ENCODE data around the gene ZNF544.
A peak's percentile ranks its signal among the peaks of the same experiment; 100 is the strongest.

The ZNF544 gene

DNA sequence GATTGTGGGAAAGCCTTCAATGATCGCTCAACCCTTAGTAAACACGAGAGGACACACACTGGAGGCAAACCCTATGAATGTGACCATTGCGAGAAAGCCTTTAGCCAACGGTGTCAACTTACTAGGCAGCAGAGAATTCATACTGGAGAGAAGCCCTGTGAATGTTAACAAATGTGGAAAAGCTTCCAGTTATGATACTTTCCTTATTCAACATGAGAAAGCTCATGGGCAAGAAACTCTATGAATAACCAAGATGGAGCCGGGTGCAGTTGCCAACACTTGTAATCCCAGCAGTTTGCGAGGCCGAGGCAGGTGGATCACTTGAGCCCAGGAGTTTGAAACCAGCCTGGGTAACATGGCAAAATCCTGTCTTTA, 34.2 kb downstream of the ZNF544 start:
- Mint-ChIP-seq H3K27ac (ENCODE audit: low read depth) (no peak overlapping the region), H3K36me3 (ENCODE audit: insufficient read depth) (peaks cover 6% of the 10 kb centered on the region), H3K27me3 (no peaks in the 10 kb centered on the region), H3K4me1 (no peaks in the 10 kb centered on the region), H3K9me3 (peaks cover 3% of the 10 kb centered on the region), H3K4me3 (no peak overlapping the region)
- DNase-seq (ENCODE audit: low spot score in 2 of 2) = no peak
- ATAC-seq (replicated peaks; ENCODE audit: extremely low read depth, poor library complexity, severe bottlenecking) = no peak

DNA sequence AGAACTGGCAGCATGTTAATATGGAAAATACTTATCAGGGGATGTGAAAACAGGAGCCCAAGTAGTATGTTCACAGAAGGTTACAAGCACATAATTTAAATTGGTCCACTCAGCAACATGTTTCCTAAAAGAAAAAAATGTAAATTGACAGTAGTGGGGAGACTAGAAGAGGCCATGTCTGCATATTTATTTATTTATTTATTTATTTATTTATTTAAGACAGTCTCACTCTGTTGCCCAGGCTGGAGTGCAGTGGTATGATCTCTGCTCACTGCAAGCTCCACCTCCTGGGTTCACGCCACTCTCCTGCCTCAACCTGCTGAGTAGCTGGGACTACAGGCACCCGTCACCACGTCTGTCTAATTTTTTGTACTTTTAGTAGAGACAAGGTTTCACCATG, 36.4 kb downstream of the ZNF544 start:
- Mint-ChIP-seq H3K4me1 (no peaks in the 10 kb centered on the region), H3K27ac (ENCODE audit: low read depth) (no peak overlapping the region), H3K27me3 (no peaks in the 10 kb centered on the region), H3K4me3 (no peak overlapping the region), H3K36me3 (ENCODE audit: insufficient read depth) (peaks cover 6% of the 10 kb centered on the region), H3K9me3 (no peaks in the 10 kb centered on the region)
- ATAC-seq (replicated peaks; ENCODE audit: extremely low read depth, poor library complexity, severe bottlenecking) (no peak), DNase-seq (ENCODE audit: low spot score in 2 of 2) (no peak)

DNA sequence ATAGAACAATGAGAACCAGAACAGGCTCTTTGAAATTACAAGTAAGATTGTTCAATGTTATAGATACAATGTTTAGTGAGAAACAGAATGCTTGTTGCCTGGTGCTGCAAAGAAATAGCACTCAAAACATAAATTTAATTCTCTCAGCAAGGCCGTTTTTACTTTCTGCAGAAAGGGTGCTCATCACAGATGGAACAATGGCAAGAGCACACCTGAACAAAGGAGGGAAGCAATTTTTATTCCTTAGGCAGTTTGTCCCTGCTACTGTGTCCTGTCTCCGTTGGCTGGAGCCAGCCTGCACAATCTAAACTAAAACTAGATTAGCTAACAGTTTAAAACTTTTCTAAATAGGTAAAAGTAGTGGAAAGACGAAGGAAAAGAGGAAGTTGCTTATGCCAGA, 39.6 kb downstream of the ZNF544 start:
- no peak overlapping the region for H3K4me3 Mint-ChIP-seq
- no peak overlapping the region for H3K27ac Mint-ChIP-seq (ENCODE audit: low read depth)
- peaks cover 3% of the 10 kb centered on the region for H3K36me3 Mint-ChIP-seq (ENCODE audit: insufficient read depth)
- no peaks in the 10 kb centered on the region for H3K27me3 Mint-ChIP-seq
- no peaks in the 10 kb centered on the region for H3K4me1 Mint-ChIP-seq
- no peak for ATAC-seq (replicated peaks; ENCODE audit: extremely low read depth, poor library complexity, severe bottlenecking)
- H3K9me3 Mint-ChIP-seq = no peaks in the 10 kb centered on the region
- no peak for DNase-seq (ENCODE audit: low spot score in 2 of 2)

DNA sequence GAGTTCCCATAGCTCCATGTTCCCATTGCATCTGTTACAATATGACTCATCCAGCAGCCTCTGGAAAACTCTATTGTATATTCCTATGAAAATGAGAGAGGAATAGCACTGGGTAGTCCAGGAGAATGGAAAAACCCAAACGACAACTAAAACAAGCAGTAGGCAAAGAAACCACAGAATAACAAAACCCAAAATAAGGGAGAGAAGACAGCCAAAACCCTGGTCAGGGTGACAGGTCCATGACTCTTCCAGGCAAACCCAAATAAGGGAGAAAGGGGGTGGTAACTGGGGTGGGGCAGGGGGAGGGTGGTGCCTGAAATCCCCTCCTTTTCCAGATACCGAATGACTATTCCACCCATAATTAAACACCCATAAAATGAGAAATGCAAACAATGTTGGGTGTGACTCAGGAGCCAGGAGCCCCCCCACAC, 46.1 kb downstream of the ZNF544 start:
- Mint-ChIP-seq H3K4me3 (no peak overlapping the region), H3K4me1 (peaks cover 15% of the 10 kb centered on the region), H3K27me3 (no peaks in the 10 kb centered on the region), H3K27ac (ENCODE audit: low read depth) (no peak overlapping the region), H3K36me3 (ENCODE audit: insufficient read depth) (peaks cover 17% of the 10 kb centered on the region), H3K9me3 (no peaks in the 10 kb centered on the region)
- ATAC-seq (replicated peaks; ENCODE audit: extremely low read depth, poor library complexity, severe bottlenecking) = no peak
- DNase-seq (ENCODE audit: low spot score in 2 of 2) = no peak

DNA sequence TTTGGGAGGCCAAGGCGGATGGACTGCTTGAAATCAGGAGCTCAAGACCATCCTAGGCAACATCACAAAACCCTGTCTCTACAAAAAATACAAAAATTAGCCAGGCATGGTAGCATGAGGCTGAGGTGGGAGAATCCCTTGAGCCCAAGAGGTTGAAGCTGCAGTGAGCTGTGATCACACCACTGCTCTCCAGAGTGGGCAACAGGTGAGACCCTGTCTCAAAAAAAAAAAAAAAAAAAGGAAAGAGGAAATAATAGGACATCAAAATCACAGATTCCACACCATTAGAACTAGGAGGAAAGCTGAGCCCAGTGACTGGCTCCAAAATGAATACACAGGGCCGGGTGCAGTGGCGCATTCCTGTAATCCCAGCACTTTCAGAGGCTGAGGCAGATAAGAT, 46.9 kb downstream of the ZNF544 start:
- Mint-ChIP-seq H3K4me1 (peaks cover 23% of the 10 kb centered on the region), H3K9me3 (no peaks in the 10 kb centered on the region), H3K4me3 (no peak overlapping the region), H3K27ac (ENCODE audit: low read depth) (no peak overlapping the region), H3K36me3 (ENCODE audit: insufficient read depth) (peaks cover 17% of the 10 kb centered on the region), H3K27me3 (no peaks in the 10 kb centered on the region)
- ATAC-seq (replicated peaks; ENCODE audit: extremely low read depth, poor library complexity, severe bottlenecking) (no peak), DNase-seq (ENCODE audit: low spot score in 2 of 2) (no peak)

DNA sequence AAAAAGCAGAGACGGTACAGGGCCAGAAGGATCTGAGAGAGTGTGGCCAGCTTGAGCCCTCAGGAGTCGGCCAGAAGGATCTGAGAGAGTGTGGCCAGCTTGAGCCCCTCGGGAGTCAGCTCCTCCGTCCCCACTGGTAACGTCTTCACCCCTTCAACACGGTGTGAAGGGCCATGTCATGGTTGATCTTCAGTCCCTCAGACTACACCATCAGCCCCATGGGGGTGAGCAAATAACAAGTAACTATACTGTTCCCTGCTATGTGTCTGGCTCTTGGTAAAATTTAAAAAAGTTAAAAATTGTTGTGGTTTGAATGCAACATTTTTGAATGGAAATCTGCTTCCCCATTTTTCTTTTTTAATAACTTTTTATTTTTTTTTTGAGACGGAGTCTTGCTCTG, 48.5 kb downstream of the ZNF544 start:
- H3K27ac Mint-ChIP-seq (ENCODE audit: low read depth) = no peak overlapping the region
- no peaks in the 10 kb centered on the region for H3K9me3 Mint-ChIP-seq
- H3K4me3 Mint-ChIP-seq = peak overlapping the region; percentile 58
- H3K36me3 Mint-ChIP-seq (ENCODE audit: insufficient read depth) = peaks cover 16% of the 10 kb centered on the region
- peaks cover 34% of the 10 kb centered on the region for H3K4me1 Mint-ChIP-seq
- no peak for ATAC-seq (replicated peaks; ENCODE audit: extremely low read depth, poor library complexity, severe bottlenecking)
- no peaks in the 10 kb centered on the region for H3K27me3 Mint-ChIP-seq
- no peak for DNase-seq (ENCODE audit: low spot score in 2 of 2)

DNA sequence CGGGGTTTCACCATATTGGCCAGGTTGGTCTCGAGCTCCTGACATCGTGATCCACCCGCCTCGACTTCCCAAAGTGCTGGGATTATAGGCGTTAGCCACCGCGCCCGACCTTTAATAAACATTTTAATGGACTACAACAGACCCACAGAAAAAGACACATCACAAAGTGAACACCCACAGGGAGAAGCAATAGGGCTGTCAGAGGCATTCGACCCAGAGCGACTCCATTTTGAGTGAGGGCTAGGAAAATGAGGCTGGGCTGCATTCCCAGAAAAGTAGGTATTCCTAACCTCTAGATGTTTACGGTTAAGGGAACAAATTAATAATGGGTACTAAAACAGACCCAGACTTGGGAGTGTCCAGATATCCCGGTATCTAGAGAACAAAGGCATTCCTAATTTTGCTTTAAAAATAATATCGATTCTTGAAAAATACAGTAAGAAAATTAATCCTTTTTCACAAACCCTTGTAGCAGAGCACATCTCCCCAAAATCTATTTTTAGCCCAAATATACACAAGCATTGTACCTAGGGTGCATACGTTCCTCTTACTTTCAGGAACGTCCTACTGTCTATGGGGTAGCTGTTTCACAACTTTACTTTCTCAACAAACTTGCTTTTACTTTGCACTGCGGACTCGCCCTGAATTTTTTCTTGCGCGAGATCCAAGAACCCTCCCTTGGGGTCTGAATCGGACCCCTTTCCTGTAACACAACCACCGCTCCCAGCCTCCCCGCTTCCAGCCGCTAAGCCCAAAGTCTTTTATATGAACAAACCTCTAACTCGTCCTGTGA, 49.2 kb downstream of the ZNF544 start:
- Mint-ChIP-seq H3K9me3 (no peaks in the 10 kb centered on the region), H3K27ac (ENCODE audit: low read depth) (peak overlapping the region; percentile 97), H3K36me3 (ENCODE audit: insufficient read depth) (peaks cover 18% of the 10 kb centered on the region), H3K27me3 (no peaks in the 10 kb centered on the region), H3K4me1 (peaks cover 34% of the 10 kb centered on the region), H3K4me3 (peak overlapping the region; percentile 96)
- ATAC-seq (replicated peaks; ENCODE audit: extremely low read depth, poor library complexity, severe bottlenecking) (peak; percentile 31), DNase-seq (ENCODE audit: low spot score in 2 of 2) (no peak)

DNA sequence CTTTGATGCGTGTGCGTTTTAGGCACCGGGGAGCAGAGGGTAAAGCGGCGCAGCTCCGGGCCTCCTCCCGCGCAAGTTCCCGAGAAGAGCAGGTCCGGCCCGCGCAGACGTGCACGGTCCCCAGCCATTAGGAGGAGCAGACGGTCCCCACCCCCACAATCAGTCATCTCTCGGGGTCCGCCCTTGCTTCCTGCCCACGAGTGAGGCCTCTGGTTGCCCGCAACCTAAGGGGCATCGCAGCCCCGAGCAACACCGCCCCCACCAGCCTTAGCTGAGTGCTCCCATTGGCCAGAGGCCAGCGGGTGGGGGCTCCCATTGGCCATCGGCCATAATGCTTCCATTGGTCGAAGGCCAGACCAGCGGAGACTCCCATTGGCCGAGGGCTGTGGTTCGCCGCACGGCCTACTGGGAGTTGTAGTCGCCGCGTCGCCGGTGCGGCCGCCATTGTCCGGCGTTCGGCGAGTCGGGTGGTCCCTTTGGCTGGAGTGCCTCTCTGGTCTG, 49.9 kb downstream of the ZNF544 start, which contains the start of gene ZNF8:
Gene ZNF8, plus strand, starts transcription at position 415 of the 501 bp plus-strand sequence. CDS start 127 bp downstream, outside the sequence.
- DNase-seq (ENCODE audit: low spot score in 2 of 2) = peak; percentile 91
- Mint-ChIP-seq H3K36me3 (ENCODE audit: insufficient read depth) (peaks cover 20% of the 10 kb centered on the region), H3K27ac (ENCODE audit: low read depth) (peak within 1 kb of the TSS; percentile 97), H3K9me3 (no peaks in the 10 kb centered on the region), H3K27me3 (no peaks in the 10 kb centered on the region), H3K4me3 (peak within 1 kb of the TSS; percentile 96), H3K4me1 (peaks cover 34% of the 10 kb centered on the region)
- peak; percentile 96 for ATAC-seq (replicated peaks; ENCODE audit: extremely low read depth, poor library complexity, severe bottlenecking)

DNA sequence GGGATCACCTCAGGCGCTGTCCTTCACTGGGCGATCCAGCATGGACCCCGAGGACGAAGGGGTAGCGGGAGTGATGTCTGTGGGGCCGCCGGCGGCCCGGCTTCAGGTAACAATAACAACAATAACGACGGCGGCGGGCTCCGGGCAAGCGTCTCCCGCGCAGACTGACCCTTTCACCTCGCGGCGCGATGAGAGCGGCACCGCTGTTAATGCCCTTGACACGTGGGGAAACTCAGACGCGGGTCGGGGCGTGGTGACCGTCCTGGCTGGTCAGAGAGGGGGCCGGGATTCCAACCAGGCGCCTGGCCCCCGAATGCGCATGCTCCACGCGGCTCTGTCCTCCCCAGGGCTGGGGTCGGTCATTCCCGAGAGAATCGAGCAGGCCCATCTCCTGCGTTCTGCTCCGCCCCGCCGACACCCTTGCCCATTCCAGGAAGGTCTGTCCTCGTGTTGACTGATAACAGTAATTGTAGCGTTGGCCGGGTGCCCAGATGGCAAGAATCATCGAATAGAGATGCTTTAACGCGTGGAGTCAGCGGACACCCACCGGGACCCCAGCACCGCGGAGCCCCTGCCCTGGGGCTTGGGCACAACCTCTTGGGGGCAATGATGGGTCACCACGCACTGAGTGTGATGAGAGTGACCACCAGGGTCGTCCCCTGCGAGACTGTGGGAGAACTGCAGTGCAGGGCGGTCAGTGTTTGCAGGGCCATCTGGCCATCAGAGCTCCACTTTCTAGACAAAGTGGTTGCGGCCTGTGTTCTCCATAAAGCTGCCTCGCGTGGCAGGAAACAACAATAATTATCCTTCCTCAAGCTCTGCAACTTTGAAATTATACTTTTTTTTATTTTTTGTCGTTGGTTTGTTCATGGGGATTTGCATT, 50.6 kb downstream of the ZNF544 start:
- H3K27me3 Mint-ChIP-seq = no peaks in the 10 kb centered on the region
- DNase-seq (ENCODE audit: low spot score in 2 of 2) (peak in 1 of 2 donors; percentile 12), ATAC-seq (replicated peaks; ENCODE audit: extremely low read depth, poor library complexity, severe bottlenecking) (no peak)
- peak overlapping the region; percentile 97 for H3K27ac Mint-ChIP-seq (ENCODE audit: low read depth)
- H3K36me3 Mint-ChIP-seq (ENCODE audit: insufficient read depth) = peaks cover 20% of the 10 kb centered on the region
- H3K4me1 Mint-ChIP-seq = peaks cover 34% of the 10 kb centered on the region
- no peaks in the 10 kb centered on the region for H3K9me3 Mint-ChIP-seq
- H3K4me3 Mint-ChIP-seq = peak overlapping the region; percentile 96

DNA sequence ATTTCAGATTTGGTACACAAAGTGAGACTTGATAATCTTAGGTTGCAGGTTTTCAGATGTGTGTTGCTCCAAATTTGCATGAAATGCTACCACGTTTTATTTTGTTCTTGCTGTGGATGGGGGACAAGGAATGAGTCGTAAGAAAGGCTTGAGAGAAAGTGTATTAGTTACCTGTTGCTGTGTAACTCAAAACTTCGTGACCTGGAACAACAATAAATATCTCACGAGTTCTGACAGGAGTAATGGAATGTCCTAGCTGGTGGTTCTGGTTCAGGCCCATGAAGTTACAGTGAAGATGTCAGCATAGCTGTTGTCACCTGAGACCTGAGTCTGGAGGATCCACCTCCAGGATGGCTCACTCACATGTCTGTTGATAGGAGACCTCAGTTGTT, 51.2 kb downstream of the ZNF544 start:
- Mint-ChIP-seq H3K9me3 (no peaks in the 10 kb centered on the region), H3K4me1 (peaks cover 34% of the 10 kb centered on the region), H3K27ac (ENCODE audit: low read depth) (peak overlapping the region; percentile 97), H3K36me3 (ENCODE audit: insufficient read depth) (peaks cover 16% of the 10 kb centered on the region), H3K4me3 (peak overlapping the region; percentile 96), H3K27me3 (no peaks in the 10 kb centered on the region)
- DNase-seq (ENCODE audit: low spot score in 2 of 2) = no peak
- ATAC-seq (replicated peaks; ENCODE audit: extremely low read depth, poor library complexity, severe bottlenecking) = no peak

DNA sequence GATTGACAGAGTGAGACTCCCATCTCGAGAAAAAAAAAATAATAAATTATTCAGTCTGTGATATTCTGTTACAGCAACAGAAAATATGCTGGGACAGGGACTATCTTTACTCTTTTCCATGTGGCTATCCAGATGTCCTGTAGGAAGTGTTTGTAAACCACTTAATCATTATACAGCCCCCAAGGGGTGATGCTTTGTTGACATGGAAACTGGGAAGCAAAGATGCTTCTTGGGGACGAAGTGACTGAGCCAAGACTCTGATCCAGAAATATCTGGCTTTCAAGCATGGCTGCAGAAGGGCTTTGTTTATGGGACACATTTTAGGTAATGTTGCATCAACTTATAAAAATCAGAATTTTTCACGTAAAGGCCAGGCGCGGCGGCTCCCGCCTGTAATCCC, 55.5 kb downstream of the ZNF544 start:
- peaks cover 24% of the 10 kb centered on the region for H3K4me1 Mint-ChIP-seq
- DNase-seq (ENCODE audit: low spot score in 2 of 2) = no peak
- peaks cover 29% of the 10 kb centered on the region for H3K36me3 Mint-ChIP-seq (ENCODE audit: insufficient read depth)
- H3K27me3 Mint-ChIP-seq = no peaks in the 10 kb centered on the region
- no peak overlapping the region for H3K27ac Mint-ChIP-seq (ENCODE audit: low read depth)
- H3K4me3 Mint-ChIP-seq = no peak overlapping the region
- no peak for ATAC-seq (replicated peaks; ENCODE audit: extremely low read depth, poor library complexity, severe bottlenecking)
- H3K9me3 Mint-ChIP-seq = no peaks in the 10 kb centered on the region

DNA sequence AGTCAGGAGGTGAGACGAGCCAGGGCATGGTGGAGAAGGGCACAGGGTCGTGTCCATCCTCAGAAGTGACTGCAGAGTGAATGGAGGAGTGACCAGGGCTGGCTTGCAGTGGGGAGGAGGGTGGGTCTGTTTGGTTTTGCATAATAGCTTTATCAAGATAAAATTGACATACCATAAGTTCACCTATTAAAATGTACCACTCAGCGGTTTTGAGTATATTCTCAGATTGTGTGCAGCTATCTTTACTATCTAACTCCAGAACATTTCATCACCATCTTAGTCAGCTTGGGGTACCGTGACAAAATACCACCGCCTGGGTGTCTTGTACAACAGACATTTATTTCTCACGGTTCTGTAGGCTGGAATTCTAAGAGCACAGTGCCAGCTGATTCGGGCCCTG, 63.2 kb downstream of the ZNF544 start:
- H3K4me1 Mint-ChIP-seq = peaks cover 5% of the 10 kb centered on the region
- ATAC-seq (replicated peaks; ENCODE audit: extremely low read depth, poor library complexity, severe bottlenecking) = no peak
- no peaks in the 10 kb centered on the region for H3K27me3 Mint-ChIP-seq
- no peak overlapping the region for H3K4me3 Mint-ChIP-seq
- H3K36me3 Mint-ChIP-seq (ENCODE audit: insufficient read depth) = peaks cover 29% of the 10 kb centered on the region
- no peak for DNase-seq (ENCODE audit: low spot score in 2 of 2)
- H3K27ac Mint-ChIP-seq (ENCODE audit: low read depth) = no peak overlapping the region
- no peaks in the 10 kb centered on the region for H3K9me3 Mint-ChIP-seq

All from central memory CD8-positive, alpha-beta T cell (primary cell).